Activated naive CD4-positive, alpha-beta T cell treated with anti-CD3 and anti-CD28 coated beads, Interleukin-2, amount 10 ng/mL, durations not matched to agents 7 days and 5 days (primary cell): ENCODE measurements around the gene SLFN13.

Experiments used
- CTCF ChIA-PET: fragments of 350-600 bp; sonication (Branson Sonifier 250); formaldehyde crosslinking; loops from one replicate; lab custom pipeline; 2021; ENCODE audit warnings: antibody characterized with exemption; lab: Charles Lee
- DNase-seq: peaks from one replicate; pipeline ENCODE4 v3.0.0-alpha.2; 2020
- H3K27ac Mint-ChIP-seq: one replicate; pipeline ENCODE4 v1.8.0; 2021; ENCODE audit warnings: mild to moderate bottlenecking, moderate library complexity, mixed read lengths
- H3K27me3 Mint-ChIP-seq: one replicate; pipeline ENCODE4 v1.8.0; 2021; ENCODE audit warnings: mild to moderate bottlenecking, mixed read lengths
- H3K36me3 Mint-ChIP-seq: one replicate; pipeline ENCODE4 v1.8.0; 2021; ENCODE audit warnings: mixed read lengths
- H3K4me1 Mint-ChIP-seq: one replicate; pipeline ENCODE4 v1.8.0; 2021; ENCODE audit warnings: mixed read lengths
- H3K4me3 Mint-ChIP-seq: one replicate; pipeline ENCODE4 v1.8.0; 2021; ENCODE audit warnings: mild to moderate bottlenecking, moderate library complexity, mixed read lengths
- H3K9me3 Mint-ChIP-seq: one replicate; pipeline ENCODE4 v1.8.0; 2021; ENCODE audit warnings: mixed read lengths

The SLFN13 gene

GRCh38 chr17:35448214-35448898 lies at the start of gene SLFN13:
TSS of gene SLFN13 (minus strand) at chr17:35448766. CDS start at chr17:35445680, 3,086 bp downstream.
- H3K4me1 Mint-ChIP-seq, result peaks cover 26% of the 10 kb centered on the region
- peak; percentile 91 for DNase-seq

GRCh38 chr17:35496451-35497290 lies 48.1 kb upstream of the SLFN13 start:
- Mint-ChIP-seq H3K4me3 (no peak overlapping the region), H3K4me1 (peaks cover 82% of the 10 kb centered on the region), H3K27me3 (no peaks in the 10 kb centered on the region), H3K9me3 (no peaks in the 10 kb centered on the region), H3K27ac (no peak overlapping the region), H3K36me3 (peaks cover 74% of the 10 kb centered on the region)
- CTCF ChIA-PET, result no interaction called here
- DNase-seq, result no peak

More at GRCh38 chr17:35448214-35448898, at the start of gene SLFN13:
- Mint-ChIP-seq H3K27ac (peak within 1 kb of the TSS; percentile 76), H3K36me3 (peaks cover 65% of the 10 kb centered on the region), H3K9me3 (no peaks in the 10 kb centered on the region), H3K4me3 (peak within 1 kb of the TSS; percentile 70), H3K27me3 (peaks cover 7% of the 10 kb centered on the region)
- CTCF ChIA-PET, result interaction anchor here (0.8 to 1.9 kb wide), 4 partner anchors 40 to 135 kb away, joined by 3 to 5 read pairs (median 4); partner anchors contain the start of gene SLFN11

- CTCF ChIA-PET, result no interaction called here
- DNase-seq, result no peak
- H3K27me3 Mint-ChIP-seq, result no peaks in the 10 kb centered on the region
- no peaks in the 10 kb centered on the region for H3K9me3 Mint-ChIP-seq
- no peak overlapping the region for H3K27ac Mint-ChIP-seq
- H3K4me3 Mint-ChIP-seq, result no peak overlapping the region
- peaks cover 77% of the 10 kb centered on the region for H3K4me1 Mint-ChIP-seq
- peaks cover 73% of the 10 kb centered on the region for H3K36me3 Mint-ChIP-seq
Observed at GRCh38 chr17:35493040-35493439, 44.5 kb upstream of the SLFN13 start.

- H3K27me3 Mint-ChIP-seq, result no peaks in the 10 kb centered on the region
- DNase-seq, result no peak
- H3K4me1 Mint-ChIP-seq, result peaks cover 80% of the 10 kb centered on the region
- H3K36me3 Mint-ChIP-seq, result peaks cover 76% of the 10 kb centered on the region
- H3K9me3 Mint-ChIP-seq, result no peaks in the 10 kb centered on the region
- H3K27ac Mint-ChIP-seq, result no peak overlapping the region
- no peak overlapping the region for H3K4me3 Mint-ChIP-seq
- CTCF ChIA-PET, result no interaction called here
Observed at GRCh38 chr17:35491417-35491816, 42.9 kb upstream of the SLFN13 start.

- Mint-ChIP-seq H3K4me1 (peaks cover 82% of the 10 kb centered on the region), H3K4me3 (no peak overlapping the region), H3K27me3 (no peaks in the 10 kb centered on the region), H3K36me3 (peaks cover 86% of the 10 kb centered on the region), H3K9me3 (no peaks in the 10 kb centered on the region), H3K27ac (peak overlapping the region; percentile 3)
- CTCF ChIA-PET, result no interaction called here
- DNase-seq, result no peak
Observed at GRCh38 chr17:35489944-35490343, 41.4 kb upstream of the SLFN13 start.

- peaks cover 91% of the 10 kb centered on the region for H3K36me3 Mint-ChIP-seq
- no peaks in the 10 kb centered on the region for H3K27me3 Mint-ChIP-seq
- no peak overlapping the region for H3K27ac Mint-ChIP-seq
- no peak overlapping the region for H3K4me3 Mint-ChIP-seq
- no peak for DNase-seq
- H3K4me1 Mint-ChIP-seq, result peaks cover 81% of the 10 kb centered on the region
- H3K9me3 Mint-ChIP-seq, result peaks cover 5% of the 10 kb centered on the region
- CTCF ChIA-PET, result interaction anchor here (1.2 to 1.3 kb wide), 2 partner anchors 10 to 56 kb away, joined by 3 read pairs; no protein-coding TSS in a partner anchor
Observed at GRCh38 chr17:35488991-35489390, 40.4 kb upstream of the SLFN13 start.

GRCh38 chr17:35486920-35487732 lies 38.6 kb upstream of the SLFN13 start:
- H3K4me1 Mint-ChIP-seq, result peaks cover 64% of the 10 kb centered on the region
- peak overlapping the region; percentile 96 for H3K27ac Mint-ChIP-seq
- CTCF ChIA-PET, result interaction anchor here (1.0 to 1.2 kb wide), 4 partner anchors 18 to 176 kb away, joined by 3 to 4 read pairs (median 4); no protein-coding TSS in a partner anchor
- H3K9me3 Mint-ChIP-seq, result peaks cover 5% of the 10 kb centered on the region
- H3K4me3 Mint-ChIP-seq, result peak overlapping the region; percentile 82
- DNase-seq, result peak; percentile 75
- no peaks in the 10 kb centered on the region for H3K27me3 Mint-ChIP-seq
- H3K36me3 Mint-ChIP-seq, result peaks cover 93% of the 10 kb centered on the region

GRCh38 chr17:35479271-35479670 lies 30.7 kb upstream of the SLFN13 start:
- H3K4me3 Mint-ChIP-seq, result no peak overlapping the region
- CTCF ChIA-PET, result no interaction called here

GRCh38 chr17:35477248-35477647 lies 28.7 kb upstream of the SLFN13 start:
- H3K4me1 Mint-ChIP-seq, result peaks cover 43% of the 10 kb centered on the region

More at GRCh38 chr17:35479271-35479670, 30.7 kb upstream of the SLFN13 start:
- peaks cover 86% of the 10 kb centered on the region for H3K36me3 Mint-ChIP-seq
- peaks cover 2% of the 10 kb centered on the region for H3K9me3 Mint-ChIP-seq
- no peak overlapping the region for H3K27ac Mint-ChIP-seq
- DNase-seq, result no peak
- H3K27me3 Mint-ChIP-seq, result no peaks in the 10 kb centered on the region
- peaks cover 38% of the 10 kb centered on the region for H3K4me1 Mint-ChIP-seq

GRCh38 chr17:35476283-35476820 lies 27.8 kb upstream of the SLFN13 start:
- CTCF ChIA-PET, result no interaction called here

More at GRCh38 chr17:35477248-35477647, 28.7 kb upstream of the SLFN13 start:
- CTCF ChIA-PET, result interaction anchor here (0.7 kb wide), 1 partner anchor 271 kb away, joined by 3 read pairs; no protein-coding TSS in a partner anchor
- H3K27me3 Mint-ChIP-seq, result no peaks in the 10 kb centered on the region
- peaks cover 87% of the 10 kb centered on the region for H3K36me3 Mint-ChIP-seq
- DNase-seq, result no peak
- no peak overlapping the region for H3K4me3 Mint-ChIP-seq
- H3K9me3 Mint-ChIP-seq, result peaks cover 4% of the 10 kb centered on the region
- H3K27ac Mint-ChIP-seq, result no peak overlapping the region

GRCh38 chr17:35468475-35468874 lies 19.9 kb upstream of the SLFN13 start:
- peak overlapping the region; percentile 88 for H3K27ac Mint-ChIP-seq
- H3K36me3 Mint-ChIP-seq, result peaks cover 81% of the 10 kb centered on the region
- no peak for DNase-seq
- H3K4me1 Mint-ChIP-seq, result peaks cover 54% of the 10 kb centered on the region
- H3K9me3 Mint-ChIP-seq, result peaks cover 12% of the 10 kb centered on the region
- no peaks in the 10 kb centered on the region for H3K27me3 Mint-ChIP-seq
- CTCF ChIA-PET, result interaction anchor here (1.0 to 1.3 kb wide), 2 partner anchors 66 to 156 kb away, joined by 3 to 4 read pairs; no protein-coding TSS in a partner anchor
- H3K4me3 Mint-ChIP-seq, result no peak overlapping the region

More at GRCh38 chr17:35476283-35476820, 27.8 kb upstream of the SLFN13 start:
- Mint-ChIP-seq H3K36me3 (peaks cover 88% of the 10 kb centered on the region), H3K4me1 (peaks cover 47% of the 10 kb centered on the region), H3K4me3 (no peak overlapping the region), H3K9me3 (peaks cover 10% of the 10 kb centered on the region), H3K27ac (no peak overlapping the region), H3K27me3 (no peaks in the 10 kb centered on the region)
- DNase-seq, result no peak

GRCh38 chr17:35467824-35468223 lies 19.3 kb upstream of the SLFN13 start:
- Mint-ChIP-seq H3K36me3 (peaks cover 81% of the 10 kb centered on the region), H3K4me3 (no peak overlapping the region), H3K4me1 (peaks cover 53% of the 10 kb centered on the region), H3K27me3 (no peaks in the 10 kb centered on the region), H3K9me3 (peaks cover 11% of the 10 kb centered on the region), H3K27ac (peak overlapping the region; percentile 88)
- peak; percentile 68 for DNase-seq
- CTCF ChIA-PET, result interaction anchor here (1.3 kb wide), 1 partner anchor 155 kb away, joined by 4 read pairs; no protein-coding TSS in a partner anchor

GRCh38 chr17:35460354-35460851 lies 11.8 kb upstream of the SLFN13 start:
- Mint-ChIP-seq H3K4me3 (peak overlapping the region; percentile 53), H3K4me1 (peaks cover 37% of the 10 kb centered on the region), H3K9me3 (peaks cover 29% of the 10 kb centered on the region), H3K27ac (peak overlapping the region; percentile 81), H3K27me3 (peaks cover 3% of the 10 kb centered on the region), H3K36me3 (peaks cover 72% of the 10 kb centered on the region)
- CTCF ChIA-PET, result interaction anchor here (0.8 kb wide), 1 partner anchor 88 kb away, joined by 4 read pairs; no protein-coding TSS in a partner anchor
- DNase-seq, result peak; percentile 71
